ENCODE results near the gene SDR42E2.

GRCh38 chr16:22220069-22220440 lies 57.7 kb downstream of the SDR42E2 start:
- TF ChIP-seq CTCF (conservative IDR thresholded peaks at IDR 0.05 in 1 of 2, IDR thresholded peaks at IDR 0.05 in 1 of 2; ENCODE audit: extremely low read depth in 1 of 2, insufficient read depth in 1 of 2, low read depth in 1 of 2, low read length in 2 of 2): no peak
- no peak for TF ChIP-seq EZH2 (IDR thresholded peaks at IDR 0.05; ENCODE audit: borderline replicate concordance, low read length)
